Keratinocyte (primary cell): ENCODE results near the gene MPZL2. TPM values are rescaled to one million over a fixed set of nuclear protein-coding genes. Genes with fewer than 3 reads are reported as not detected.

Source experiments
- DNase-seq: peaks from one replicate; pipeline ENCODE4 v3.0.0-alpha.2; 2011; ENCODE audit warnings: low read depth, missing footprints, low spot score
- FAIRE-seq: peaks from 2 replicates; lab custom pipeline; 2011; peaks lifted over from hg19 to GRCh38; lab: Jason Lieb, UNC
- H2AFZ ChIP-seq: 2 replicates; pipeline ENCODE4 v1.6.0; 2012; ENCODE audit warnings: low read length, control low read depth, inconsistent platforms; ENCODE audit not compliant: control insufficient read depth
- H3K27ac ChIP-seq: 2 replicates; pipeline ENCODE4 v1.5.1; 2011; ENCODE audit warnings: low read length; ENCODE audit not compliant: control insufficient read depth, insufficient read depth
- H3K27me3 ChIP-seq: 3 replicates; pipeline ENCODE4 v1.6.0; 2011; ENCODE audit warnings: low read length; ENCODE audit not compliant: control insufficient read depth, insufficient read depth; ENCODE audit errors: extremely low read depth
- H3K36me3 ChIP-seq, 2 experiments: 2 replicates in 1 of 2; 3 replicates in 1 of 2; pipeline ENCODE4 v1.5.1; 2011; ENCODE audit warnings: low read length in 2 of 2, mild to moderate bottlenecking in 1 of 2; ENCODE audit not compliant: control insufficient read depth in 2 of 2, insufficient read depth in 2 of 2; ENCODE audit errors: extremely low read depth in 1 of 2
- H3K4me1 ChIP-seq: 3 replicates; pipeline ENCODE4 v1.5.1; 2011; ENCODE audit warnings: low read length; ENCODE audit not compliant: control insufficient read depth, insufficient read depth; ENCODE audit errors: extremely low read depth
- H3K4me2 ChIP-seq: 3 replicates; pipeline ENCODE4 v1.6.0; 2011; ENCODE audit warnings: low read depth, low read length; ENCODE audit not compliant: control insufficient read depth, insufficient read depth; ENCODE audit errors: extremely low read depth
- H3K4me3 ChIP-seq, 3 experiments: fragments of 200-600 bp in 1 of 3; sonication (generic) in 1 of 3; 2 replicates in 2 of 3; 3 replicates in 1 of 3; pipeline ENCODE4 v1.5.1; 2011 to 2016; ENCODE audit warnings: low read length in 3 of 3, mild to moderate bottlenecking in 3 of 3, control low read depth in 2 of 3, inconsistent platforms in 1 of 3, low read depth in 1 of 3, mixed read lengths in 1 of 3, mixed run types in 1 of 3, moderate library complexity in 1 of 3; ENCODE audit not compliant: control insufficient read depth in 2 of 3, insufficient read depth in 2 of 3; ENCODE audit errors: extremely low read depth in 1 of 3
- H3K79me2 ChIP-seq: 2 replicates; pipeline ENCODE4 v1.6.0; 2012; ENCODE audit warnings: low read length; ENCODE audit not compliant: control insufficient read depth, insufficient read depth
- H3K9ac ChIP-seq: 3 replicates; pipeline ENCODE4 v1.6.0; 2011; ENCODE audit warnings: low read length; ENCODE audit not compliant: control insufficient read depth, insufficient read depth; ENCODE audit errors: extremely low read depth
- H3K9me1 ChIP-seq: 3 replicates; pipeline ENCODE4 v1.6.0; 2011; ENCODE audit warnings: low read length; ENCODE audit not compliant: control insufficient read depth, insufficient read depth; ENCODE audit errors: extremely low read depth
- H3K9me3 ChIP-seq: 2 replicates; pipeline ENCODE4 v1.5.1; 2012; ENCODE audit warnings: low read depth, low read length; ENCODE audit not compliant: control insufficient read depth
- H4K20me1 ChIP-seq: 3 replicates; pipeline ENCODE4 v1.6.0; 2011; ENCODE audit warnings: low read length; ENCODE audit not compliant: control insufficient read depth, insufficient read depth; ENCODE audit errors: extremely low read depth
- CTCF ChIP-seq, 3 experiments: IDR thresholded peaks in 1 of 3; conservative IDR thresholded peaks in 1 of 3; optimal IDR thresholded peaks in 1 of 3; 2 replicates in 2 of 3; 3 replicates in 1 of 3; pipeline versions ENCODE3 to v1.5.1; 2011; ENCODE audit warnings: low read length in 3 of 3, mild to moderate bottlenecking in 3 of 3, moderate library complexity in 2 of 3, control low read depth in 1 of 3, inconsistent platforms in 1 of 3; ENCODE audit not compliant: insufficient read depth in 2 of 3; ENCODE audit errors: extremely low read depth in 1 of 3
- EZH2 ChIP-seq: IDR thresholded peaks from one replicate; pipeline ENCODE4 v1.6.1; 2012; ENCODE audit warnings: inconsistent platforms, mild to moderate bottlenecking, low read length, moderate library complexity
- dilution Hi-C: fragments of 300-500 bp; cut with MboI; formaldehyde crosslinking; loops from one replicate; pipeline ENCODE4 v1.7.0; 2020; ENCODE audit warnings: low sequenced_read_pairs; ENCODE audit not compliant: extremely low pct_ligation_motif_present
- polyA plus RNA-seq, 5 experiments: library from polyadenylated mRNA; depleted of rRNA in 3 of 5; stranded (reverse) in 3 of 5; stranded (forward) in 1 of 5; unstranded in 1 of 5; fragments of >200 nt; gene quantifications; 1 replicate in 1 of 5; 2 replicates in 3 of 5; 3 replicates in 1 of 5; pipeline versions ENCODE4 v1.2.1 to v1.2.3, GENCODE V29; 2011 to 2012; ENCODE audit warnings: missing spikeins in 2 of 5, low read depth in 1 of 5, low replicate concordance in 1 of 5

MPZL2 gene
- polyA plus RNA-seq, 1 donor (not counting 4 experiments of a cell fraction or from before 2014, with no cell fraction given): 225 TPM

- no peak overlapping the region for H3K4me2 ChIP-seq
- no peak overlapping the region for H2AFZ ChIP-seq
- DNase-seq (no peak), FAIRE-seq (no peak)
- H3K9me3 ChIP-seq: no peaks in the 10 kb centered on the region
- H4K20me1 ChIP-seq: no peaks in the 10 kb centered on the region
- peaks cover 18% of the 10 kb centered on the region for H3K4me1 ChIP-seq
- H3K9me1 ChIP-seq: no peaks in the 10 kb centered on the region
- H3K27me3 ChIP-seq: no peaks in the 10 kb centered on the region
- dilution Hi-C loops: no loop called here
- TF ChIP-seq EZH2 (no peak), CTCF (optimal IDR thresholded peaks at IDR 0.05 in 1 of 3, IDR thresholded peaks at IDR 0.05 in 1 of 3, conservative IDR thresholded peaks at IDR 0.05 in 1 of 3; ENCODE audit: extremely low read depth in 1 of 3, insufficient read depth in 2 of 3, low read length in 3 of 3) (no peak)
- H3K79me2 ChIP-seq: peaks cover 4% of the 10 kb centered on the region
- no peak overlapping the region for H3K9ac ChIP-seq
- H3K36me3 ChIP-seq: peaks cover 5 to 6% of the 10 kb centered on the region in 2 experiments
- H3K4me3 ChIP-seq: no peak overlapping the region
- H3K27ac ChIP-seq: no peak overlapping the region
Measured at GRCh38 chr11:118238929-118239328, 25.2 kb downstream of the MPZL2 start.

GRCh38 chr11:118238421-118238820, 25.7 kb downstream of the MPZL2 start:
- Histone ChIP-seq H3K36me3 (peaks cover 5 to 6% of the 10 kb centered on the region in 2 experiments), H4K20me1 (no peaks in the 10 kb centered on the region), H3K9me3 (no peaks in the 10 kb centered on the region), H3K4me2 (no peak overlapping the region), H3K27me3 (no peaks in the 10 kb centered on the region), H3K9me1 (no peaks in the 10 kb centered on the region), H3K4me3 (no peak overlapping the region), H3K4me1 (peaks cover 18% of the 10 kb centered on the region), H2AFZ (no peak overlapping the region), H3K27ac (no peak overlapping the region), H3K79me2 (peaks cover 4% of the 10 kb centered on the region), H3K9ac (no peak overlapping the region)
- DNase-seq (no peak), FAIRE-seq (no peak)
- TF ChIP-seq CTCF (optimal IDR thresholded peaks at IDR 0.05 in 1 of 3, IDR thresholded peaks at IDR 0.05 in 1 of 3, conservative IDR thresholded peaks at IDR 0.05 in 1 of 3; ENCODE audit: extremely low read depth in 1 of 3, insufficient read depth in 2 of 3, low read length in 3 of 3) (no peak), EZH2 (no peak)
- dilution Hi-C loops: no loop called here
